ENCODE results near the gene ABHD14A.

GRCh38 chr3:51983578-51984268 lies 8.9 kb downstream of the ABHD14A start:
- TF ChIP-seq CTCF (IDR thresholded peaks at IDR 0.05) (no peak), POLR2A (IDR thresholded peaks at IDR 0.05) (no peak)
